HG03196 (cell line): ENCODE measurements around the gene APPBP2.
"Not testable (repeated sequence)": the region's sequence is repeated elsewhere in the genome, so short reads cannot be mapped to it uniquely, and the experiment has no call there.

Experiments
- ATAC-seq: cut with Tn5 transposase; IDR thresholded peaks from one replicate; pipeline ENCODE4 v1.9.1; 2021; ENCODE audit not compliant: unreplicated experiment

The APPBP2 gene

GRCh38 chr17:60525685-60526514 is at the start of gene APPBP2:
Gene APPBP2 (minus strand): TSS chr17:60526242. CDS start chr17:60525931, 311 bp downstream.
- peak; percentile 92 for ATAC-seq

GRCh38 chr17:60573236-60574051 is 47.4 kb upstream of the APPBP2 start:
- no peak for ATAC-seq

GRCh38 chr17:60565233-60565632 is 39.2 kb upstream of the APPBP2 start:
- ATAC-seq: no peak

- ATAC-seq: no peak
Observed at GRCh38 chr17:60563743-60564142, 37.7 kb upstream of the APPBP2 start.

GRCh38 chr17:60562421-60562820 is 36.4 kb upstream of the APPBP2 start:
- no peak for ATAC-seq

GRCh38 chr17:60560860-60561257 is 34.8 kb upstream of the APPBP2 start:
- ATAC-seq: no peak

- no peak for ATAC-seq
Observed at GRCh38 chr17:60559995-60560859, 34.2 kb upstream of the APPBP2 start.

- no peak for ATAC-seq
Observed at GRCh38 chr17:60559659-60559994, 33.6 kb upstream of the APPBP2 start.

GRCh38 chr17:60557805-60558204 is 31.8 kb upstream of the APPBP2 start:
- ATAC-seq: no peak

GRCh38 chr17:60555786-60556185 is 29.7 kb upstream of the APPBP2 start:
- ATAC-seq: no peak

GRCh38 chr17:60554377-60554788 is 28.3 kb upstream of the APPBP2 start:
- ATAC-seq: no peak

GRCh38 chr17:60552255-60552654 is 26.2 kb upstream of the APPBP2 start:
- not testable (repeated sequence) for ATAC-seq

- ATAC-seq: no peak
Observed at GRCh38 chr17:60548990-60549389, 22.9 kb upstream of the APPBP2 start.

- ATAC-seq: no peak
Observed at GRCh38 chr17:60545465-60546191, 19.6 kb upstream of the APPBP2 start.

- no peak for ATAC-seq
Observed at GRCh38 chr17:60542071-60542470, 16.0 kb upstream of the APPBP2 start.

- no peak for ATAC-seq
Observed at GRCh38 chr17:60540460-60540859, 14.4 kb upstream of the APPBP2 start.

GRCh38 chr17:60539807-60540206 is 13.8 kb upstream of the APPBP2 start:
- no peak for ATAC-seq

- no peak for ATAC-seq
Observed at GRCh38 chr17:60538726-60539125, 12.7 kb upstream of the APPBP2 start.

GRCh38 chr17:60535382-60536279 is 9.6 kb upstream of the APPBP2 start:
- ATAC-seq: no peak
